Common myeloid progenitor, CD34-positive (primary cell): ENCODE measurements around the gene SORCS3.
"Not testable (repeated sequence)": the region's sequence is repeated elsewhere in the genome, so short reads cannot be mapped to it uniquely, and the experiment has no call there.

ENCODE experiments used
- CTCF ChIA-PET: fragments of 350-600 bp; sonication (Branson Sonifier 250); formaldehyde crosslinking; loops from one replicate; lab custom pipeline; 2021; ENCODE audit warnings: antibody characterized with exemption; lab: Charles Lee
- POLR2A ChIA-PET: fragments of 350-600 bp; sonication (Branson Sonifier 250); formaldehyde crosslinking; loops from one replicate; lab custom pipeline; 2021; ENCODE audit warnings: antibody characterized with exemption; lab: Charles Lee
- DNase-seq, 3 donors: peaks; one replicate each; pipeline versions ENCODE4 v3.0.0 to v3.0.0-alpha.2; 2013
- H3K27ac ChIP-seq, 2 experiments: 1 replicate in 1 of 2; 2 replicates in 1 of 2; pipeline ENCODE4 v1.7.0; 2013; ENCODE audit warnings: inconsistent platforms in 2 of 2, low read length in 2 of 2, mild to moderate bottlenecking in 2 of 2, low read depth in 1 of 2, moderate library complexity in 1 of 2; ENCODE audit not compliant: severe bottlenecking in 2 of 2, insufficient read depth in 1 of 2, poor library complexity in 1 of 2
- H3K27me3 ChIP-seq, 5 experiments: replicated peaks in 2 of 5; 1 replicate in 3 of 5; 2 replicates in 2 of 5; pipeline versions ENCODE4 v1.6.1 to v1.7.0; 2013; ENCODE audit warnings: low read length in 4 of 5, mild to moderate bottlenecking in 2 of 5, moderate library complexity in 2 of 5, inconsistent platforms in 1 of 5; ENCODE audit not compliant: insufficient read depth in 5 of 5, control insufficient read depth in 4 of 5
- H3K36me3 ChIP-seq, 4 experiments: 1 replicate in 2 of 4; 2 replicates in 2 of 4; pipeline versions ENCODE4 v1.6.1 to v1.7.0; 2013; ENCODE audit warnings: low read length in 3 of 4, control low read depth in 1 of 4, mild to moderate bottlenecking in 1 of 4; ENCODE audit not compliant: control insufficient read depth in 4 of 4, insufficient read depth in 4 of 4
- H3K4me1 ChIP-seq, 4 experiments: 1 replicate in 3 of 4; 2 replicates in 1 of 4; pipeline versions ENCODE4 v1.6.1 to v1.7.1; 2013; ENCODE audit warnings: low read length in 3 of 4, mild to moderate bottlenecking in 3 of 4, control low read depth in 1 of 4, inconsistent platforms in 1 of 4, moderate library complexity in 1 of 4; ENCODE audit not compliant: control insufficient read depth in 4 of 4, insufficient read depth in 4 of 4; ENCODE audit errors: control extremely low read depth in 1 of 4
- H3K4me3 ChIP-seq, 7 experiments: 1 replicate in 4 of 7; 2 replicates in 3 of 7; pipeline versions ENCODE4 v1.5.1 to v1.7.0; 2013; ENCODE audit warnings: mild to moderate bottlenecking in 7 of 7, low read length in 6 of 7, moderate library complexity in 6 of 7, inconsistent platforms in 2 of 7, low read depth in 2 of 7, control low read depth in 1 of 7; ENCODE audit not compliant: insufficient read depth in 4 of 7, control insufficient read depth in 1 of 7; ENCODE audit errors: extremely low read depth in 1 of 7
- H3K9me3 ChIP-seq, 5 experiments: 1 replicate in 4 of 5; 2 replicates in 1 of 5; pipeline versions ENCODE4 v1.6.1 to v1.7.1; 2013; ENCODE audit warnings: low read length in 4 of 5, mild to moderate bottlenecking in 2 of 5, inconsistent platforms in 1 of 5, low read depth in 1 of 5, moderate library complexity in 1 of 5; ENCODE audit not compliant: control insufficient read depth in 4 of 5, insufficient read depth in 2 of 5; ENCODE audit errors: control extremely low read depth in 1 of 5
- WGBS: methylation state at CpG from one replicate; pipeline ENCODE4 v1.1.5; 2013; ENCODE audit not compliant: insufficient coverage; 5-methylcytosine and 5-hydroxymethylcytosine counted together

Gene SORCS3

GRCh38 chr10:104711302-104711721 lies 70.2 kb downstream of the SORCS3 start:
- no peaks in the 10 kb centered on the region for H3K4me1 ChIP-seq
- no peak overlapping the region for H3K4me3 ChIP-seq
- 88% methylated on average over 2 of the region's 3 CpGs for WGBS
- H3K27me3 ChIP-seq, result peaks cover 0 to 7% (median 0%) of the 10 kb centered on the region in 5 experiments
- no peaks in the 10 kb centered on the region for H3K36me3 ChIP-seq
- no peak for DNase-seq
- H3K27ac ChIP-seq, result no peak overlapping the region
- no peaks in the 10 kb centered on the region for H3K9me3 ChIP-seq
- CTCF ChIA-PET, result no interaction called here
- POLR2A ChIA-PET, result no interaction called here

DNA sequence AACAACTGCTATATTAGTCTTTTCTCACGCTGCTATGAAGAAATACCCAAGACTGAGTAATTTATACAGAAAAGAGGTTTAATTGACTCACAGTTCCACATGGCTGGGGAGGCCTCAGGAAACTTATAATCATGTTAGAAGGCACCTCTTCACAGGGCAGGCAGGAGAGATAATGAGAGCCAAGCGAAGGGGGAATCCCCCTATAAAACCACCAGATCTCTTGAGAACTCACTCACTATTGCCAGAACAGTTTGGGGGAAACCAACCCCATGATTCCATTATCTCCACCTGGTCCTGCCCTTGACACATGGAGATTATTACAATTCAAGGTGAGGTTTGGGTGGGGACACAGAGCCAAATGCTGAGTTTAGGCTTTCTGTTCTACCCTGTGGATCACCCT lies 89.5 kb downstream of the SORCS3 start:
- DNase-seq, H3K9me3 ChIP-seq, H3K27ac ChIP-seq, H3K4me3 ChIP-seq, CTCF ChIA-PET, POLR2A ChIA-PET, H3K4me1 ChIP-seq, H3K36me3 ChIP-seq: not testable (repeated sequence)
- 100% methylated on average over 2 of the region's 2 CpGs for WGBS
- peaks cover 0 to 27% (median 5%) of the 10 kb centered on the region in 5 experiments for H3K27me3 ChIP-seq

- Histone ChIP-seq H3K27me3 (peaks cover 0 to 33% (median 6%) of the 10 kb centered on the region in 5 experiments), H3K36me3 (no peaks in the 10 kb centered on the region), H3K4me1 (no peaks in the 10 kb centered on the region), H3K9me3 (peaks cover 0 to 2% (median 0%) of the 10 kb centered on the region in 5 experiments), H3K4me3 (no peak overlapping the region), H3K27ac (no peak overlapping the region)
- DNase-seq, result no peak
- CTCF ChIA-PET, result no interaction called here
- POLR2A ChIA-PET, result no interaction called here
- 100% methylated on average over 3 of the region's 3 CpGs for WGBS
Measured at GRCh38 chr10:104731192-104731591, 90.1 kb downstream of the SORCS3 start.

DNA sequence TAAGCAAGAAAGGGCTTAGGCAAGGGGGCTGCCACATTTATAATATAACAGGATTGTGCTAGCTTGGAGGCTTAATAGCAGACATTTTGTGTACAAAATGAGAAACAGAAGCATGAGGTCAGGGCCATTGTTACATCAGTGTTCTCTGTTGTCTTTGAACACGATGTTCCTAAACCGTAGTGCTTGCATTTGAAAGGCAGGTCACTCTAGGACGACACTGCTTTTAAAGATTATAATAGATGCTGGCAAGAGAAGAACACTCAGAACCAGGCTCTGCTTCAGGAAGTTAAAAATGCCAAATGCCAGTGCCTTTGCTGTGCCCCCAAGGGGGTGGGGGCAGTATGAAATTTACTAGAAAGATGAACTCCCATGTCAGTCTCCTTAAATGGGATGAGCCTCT lies 91.1 kb downstream of the SORCS3 start:
- H3K9me3 ChIP-seq, result no peaks in the 10 kb centered on the region
- 78% methylated on average over 3 of the region's 3 CpGs for WGBS
- ChIA-PET POLR2A (no interaction called here), CTCF (interaction anchor here (1.2 kb wide), 1 partner anchor 25 kb away, joined by 3 read pairs; no protein-coding TSS in a partner anchor)
- H3K27ac ChIP-seq, result no peak overlapping the region
- no peaks in the 10 kb centered on the region for H3K4me1 ChIP-seq
- DNase-seq, result no peak
- H3K4me3 ChIP-seq, result no peak overlapping the region
- no peaks in the 10 kb centered on the region for H3K36me3 ChIP-seq
- peaks cover 0 to 35% (median 6%) of the 10 kb centered on the region in 5 experiments for H3K27me3 ChIP-seq

GRCh38 chr10:104734433-104734832 lies 93.3 kb downstream of the SORCS3 start:
- Histone ChIP-seq H3K4me1 (no peaks in the 10 kb centered on the region), H3K27me3 (peaks cover 0 to 35% (median 6%) of the 10 kb centered on the region in 5 experiments), H3K36me3 (no peaks in the 10 kb centered on the region), H3K9me3 (peaks cover 0 to 2% (median 0%) of the 10 kb centered on the region in 5 experiments), H3K27ac (no peak overlapping the region), H3K4me3 (no peak overlapping the region)
- no peak for DNase-seq
- 76% methylated on average over 2 of the region's 2 CpGs for WGBS
- POLR2A ChIA-PET, result no interaction called here
- CTCF ChIA-PET, result no interaction called here

- Histone ChIP-seq H3K36me3 (no peaks in the 10 kb centered on the region), H3K4me1 (no peaks in the 10 kb centered on the region), H3K9me3 (peaks cover 0 to 2% (median 0%) of the 10 kb centered on the region in 5 experiments), H3K27me3 (peaks cover 0 to 35% (median 6%) of the 10 kb centered on the region in 5 experiments), H3K27ac (no peak overlapping the region), H3K4me3 (no peak overlapping the region)
- no peak for DNase-seq
- CTCF ChIA-PET, result no interaction called here
- POLR2A ChIA-PET, result no interaction called here
- WGBS, result 19% methylated on average over 8 of the region's 14 CpGs
Measured at GRCh38 chr10:104735036-104735756, 94.1 kb downstream of the SORCS3 start.

- WGBS, result 57% methylated on average over 5 of the region's 10 CpGs
- Histone ChIP-seq H3K4me3 (no peak overlapping the region), H3K27me3 (peaks cover 0 to 34% (median 6%) of the 10 kb centered on the region in 5 experiments), H3K9me3 (peaks cover 0 to 2% (median 0%) of the 10 kb centered on the region in 5 experiments), H3K27ac (no peak overlapping the region), H3K4me1 (no peaks in the 10 kb centered on the region), H3K36me3 (no peaks in the 10 kb centered on the region)
- ChIA-PET POLR2A (no interaction called here), CTCF (no interaction called here)
- no peak for DNase-seq
Measured at GRCh38 chr10:104735757-104736391, 94.8 kb downstream of the SORCS3 start.
